HFFc6 (cell line): ENCODE results near the gene MED13L. TPM values are rescaled to one million over a fixed set of nuclear protein-coding genes. Genes with fewer than 3 reads are reported as not detected.

ENCODE experiments used
- DNase-seq: peaks from one replicate; pipeline ENCODE4 v3.0.0-alpha.2; 2018
- H3K27ac Mint-ChIP-seq: 2 replicates; pipeline ENCODE4 v1.8.0; 2020; ENCODE audit warnings: mild to moderate bottlenecking, mixed read lengths
- H3K27me3 Mint-ChIP-seq: 2 replicates; pipeline ENCODE4 v1.8.0; 2021; ENCODE audit warnings: mild to moderate bottlenecking, moderate library complexity, mixed read lengths; ENCODE audit not compliant: insufficient read depth
- H3K36me3 Mint-ChIP-seq: 2 replicates; pipeline ENCODE4 v1.8.0; 2021; ENCODE audit warnings: low read depth, mixed read lengths
- H3K4me1 Mint-ChIP-seq: 2 replicates; pipeline ENCODE4 v1.8.0; 2020; ENCODE audit warnings: low read depth, mixed read lengths
- H3K4me3 Mint-ChIP-seq: 2 replicates; pipeline ENCODE4 v1.8.0; 2020; ENCODE audit warnings: mild to moderate bottlenecking, moderate library complexity, mixed read lengths
- H3K9me3 Mint-ChIP-seq: 2 replicates; pipeline ENCODE4 v1.8.0; 2020; ENCODE audit warnings: mild to moderate bottlenecking, mixed read lengths
- CTCF ChIP-seq: fragments of 200-600 bp; sonication (generic); IDR thresholded peaks from 2 replicates; pipeline ENCODE4 v1.5.0; 2021; ENCODE audit warnings: antibody characterized with exemption, mild to moderate bottlenecking
- total RNA-seq, 6 experiments: library from RNA; stranded (reverse); fragmentation: NEBNext Ultra II Directional; extraction: Animal tissue kit (Norgen Biotek cat#: 25700); gene quantifications; 2 replicates in 1 of 6; 3 replicates in 5 of 6; pipeline ENCODE4 v1.2.3, GENCODE V29; 2021

MED13L gene
- total RNA-seq, 6 experiments from 2014 or later = 74.5 to 84.2 (median 77.7) TPM

GRCh38 chr12:116201359-116201758 lies 76.1 kb downstream of the MED13L start:
- Mint-ChIP-seq H3K9me3 (no peaks in the 10 kb centered on the region), H3K4me3 (peak overlapping the region; percentile 36), H3K27me3 (no peaks in the 10 kb centered on the region), H3K27ac (0 out of 2 replicates have a peak overlapping the region, but pooled peaks have one; percentile 7), H3K36me3 (peaks cover 5% of the 10 kb centered on the region; the same call in 1 of the 2 replicates), H3K4me1 (peaks cover 83% of the 10 kb centered on the region)
- TF ChIP-seq CTCF = no peak
- no peak for DNase-seq

- peak; percentile 76 for DNase-seq
- Mint-ChIP-seq H3K27me3 (no peaks in the 10 kb centered on the region), H3K4me1 (peaks cover 86% of the 10 kb centered on the region), H3K4me3 (peak overlapping the region; percentile 36; the same call in 1 of the 2 replicates), H3K27ac (peak overlapping the region; percentile 41; the same call in 1 of the 2 replicates), H3K9me3 (no peaks in the 10 kb centered on the region), H3K36me3 (peaks cover 5% of the 10 kb centered on the region; the same call in 1 of the 2 replicates)
- no peak for TF ChIP-seq CTCF
Measured at GRCh38 chr12:116200812-116201211, 76.7 kb downstream of the MED13L start.

- no peak overlapping the region for H3K4me3 Mint-ChIP-seq
- peak overlapping the region; percentile 31; the same call in 1 of the 2 replicates for H3K27ac Mint-ChIP-seq
- no peak for DNase-seq
- no peaks in the 10 kb centered on the region for H3K9me3 Mint-ChIP-seq
- H3K36me3 Mint-ChIP-seq = peaks cover 5% of the 10 kb centered on the region; the same call in 1 of the 2 replicates
- H3K27me3 Mint-ChIP-seq = no peaks in the 10 kb centered on the region
- no peak for TF ChIP-seq CTCF
- H3K4me1 Mint-ChIP-seq = peaks cover 81% of the 10 kb centered on the region
Measured at GRCh38 chr12:116199160-116199706, 78.3 kb downstream of the MED13L start.

- H3K27ac Mint-ChIP-seq = no peak overlapping the region
- no peak for DNase-seq
- no peaks in the 10 kb centered on the region for H3K27me3 Mint-ChIP-seq
- H3K9me3 Mint-ChIP-seq = no peaks in the 10 kb centered on the region
- no peak for TF ChIP-seq CTCF
- no peak overlapping the region for H3K4me3 Mint-ChIP-seq
- H3K4me1 Mint-ChIP-seq = peaks cover 86% of the 10 kb centered on the region
- H3K36me3 Mint-ChIP-seq = peaks cover 5% of the 10 kb centered on the region; the same call in 1 of the 2 replicates
Measured at GRCh38 chr12:116196752-116197718, 80.5 kb downstream of the MED13L start.

- no peaks in the 10 kb centered on the region for H3K9me3 Mint-ChIP-seq
- H3K36me3 Mint-ChIP-seq = peaks cover 5% of the 10 kb centered on the region; the same call in 1 of the 2 replicates
- H3K27me3 Mint-ChIP-seq = no peaks in the 10 kb centered on the region
- no peak overlapping the region for H3K4me3 Mint-ChIP-seq
- H3K4me1 Mint-ChIP-seq = peaks cover 79% of the 10 kb centered on the region
- TF ChIP-seq CTCF = no peak
- DNase-seq = no peak
- H3K27ac Mint-ChIP-seq = no peak overlapping the region
Measured at GRCh38 chr12:116196226-116196625, 81.3 kb downstream of the MED13L start.
